NCI-H2029 (cell line): ENCODE measurements around the gene SOX9.

Experiments
- DNase-seq: peaks from one replicate; lab custom pipeline; 2025; lab: John Stamatoyannopoulos, UW

Gene SOX9

DNA sequence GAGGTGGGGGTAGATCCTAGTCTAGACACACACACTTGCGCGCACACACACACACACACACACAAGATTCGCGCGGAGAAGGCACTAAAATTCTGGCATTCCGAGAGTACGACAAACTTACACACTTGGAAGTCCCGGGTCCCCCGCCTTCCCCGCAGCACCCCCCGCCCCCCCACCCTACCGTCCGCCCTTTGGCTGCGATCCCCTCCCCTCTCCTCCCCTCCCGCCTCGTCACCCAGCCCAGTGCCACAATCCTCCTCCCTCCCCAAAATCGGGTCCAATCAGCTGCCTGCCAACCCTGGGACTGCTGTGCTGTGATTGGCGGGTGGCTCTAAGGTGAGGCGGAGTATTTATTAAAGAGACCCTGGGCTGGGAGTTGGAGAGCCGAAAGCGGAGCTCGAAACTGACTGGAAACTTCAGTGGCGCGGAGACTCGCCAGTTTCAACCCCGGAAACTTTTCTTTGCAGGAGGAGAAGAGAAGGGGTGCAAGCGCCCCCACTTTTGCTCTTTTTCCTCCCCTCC is at the start of gene SOX9:
Gene SOX9, plus strand, starts transcription at position 379 of the 522 bp plus-strand sequence. CDS start 372 bp downstream, outside the sequence.
- peak; percentile 84 for DNase-seq

DNA sequence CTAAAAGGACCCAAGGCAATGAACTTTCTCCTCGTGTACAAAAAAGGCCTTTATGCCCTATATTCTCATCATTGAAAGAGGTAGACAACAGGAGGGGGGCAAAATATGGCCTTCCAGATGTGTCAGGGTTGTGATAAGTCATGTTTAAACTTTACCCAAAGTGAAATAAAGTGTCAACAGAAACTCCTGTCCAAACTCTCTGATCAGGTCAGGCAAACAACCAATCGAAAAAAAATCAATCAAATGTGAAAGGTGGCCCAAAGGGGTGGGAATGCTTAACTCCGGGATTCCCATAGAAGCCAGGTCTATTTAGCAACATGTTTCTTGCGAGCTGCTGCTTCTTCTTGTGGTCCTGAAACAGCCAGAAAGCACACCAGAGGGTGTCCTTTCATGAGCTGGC is 49.5 kb upstream of the SOX9 start:
- DNase-seq: no peak

DNA sequence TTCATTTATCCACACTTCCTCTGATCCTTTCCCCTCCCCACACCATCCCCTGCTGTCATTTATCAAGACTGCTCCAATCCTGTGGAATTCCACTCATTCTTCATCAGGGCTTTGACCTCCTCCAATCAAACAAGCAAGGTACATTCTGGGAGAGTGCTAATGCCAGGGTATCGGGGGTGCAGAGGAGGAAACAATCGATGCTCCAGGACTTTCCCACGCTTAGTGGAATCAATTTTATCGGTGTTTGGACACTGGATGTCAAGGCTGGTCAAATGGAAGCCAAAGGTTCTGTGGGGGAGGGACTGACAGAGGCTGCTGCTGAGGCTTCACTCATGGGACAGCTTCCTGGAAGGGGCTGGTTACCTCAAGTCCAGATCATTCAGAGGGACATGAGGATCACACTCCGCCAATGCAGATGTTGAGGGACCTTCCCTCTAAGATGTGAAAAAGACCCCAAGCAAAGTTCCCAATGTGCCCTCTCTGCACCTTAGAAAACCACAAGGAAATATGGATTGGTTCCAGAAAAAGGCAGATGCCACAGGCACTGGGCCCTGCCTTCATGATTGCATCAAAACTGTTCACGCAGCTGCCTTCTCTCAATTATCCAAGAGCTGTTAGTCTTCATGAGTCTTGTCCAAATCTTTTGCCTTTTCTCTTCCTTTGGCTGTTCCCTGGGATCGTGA is 44.7 kb upstream of the SOX9 start:
- no peak for DNase-seq

DNA sequence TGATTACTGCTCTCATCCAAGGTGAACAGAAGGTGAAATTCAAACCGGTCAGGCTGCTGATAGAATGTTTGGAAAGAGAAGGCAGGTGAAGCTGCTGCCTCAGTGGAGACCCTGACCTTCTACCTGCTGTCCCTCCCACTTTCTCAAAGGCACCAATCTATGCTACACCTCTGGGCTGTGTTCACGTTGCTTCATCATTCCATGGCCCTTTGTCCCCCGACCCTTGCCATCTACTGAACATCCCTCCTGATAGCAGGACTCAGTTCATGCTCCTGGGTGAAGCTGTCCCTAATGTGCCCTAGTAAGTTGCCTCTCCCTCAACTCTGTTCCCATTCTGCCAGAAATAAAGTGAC is 44.2 kb upstream of the SOX9 start:
- no peak for DNase-seq

DNA sequence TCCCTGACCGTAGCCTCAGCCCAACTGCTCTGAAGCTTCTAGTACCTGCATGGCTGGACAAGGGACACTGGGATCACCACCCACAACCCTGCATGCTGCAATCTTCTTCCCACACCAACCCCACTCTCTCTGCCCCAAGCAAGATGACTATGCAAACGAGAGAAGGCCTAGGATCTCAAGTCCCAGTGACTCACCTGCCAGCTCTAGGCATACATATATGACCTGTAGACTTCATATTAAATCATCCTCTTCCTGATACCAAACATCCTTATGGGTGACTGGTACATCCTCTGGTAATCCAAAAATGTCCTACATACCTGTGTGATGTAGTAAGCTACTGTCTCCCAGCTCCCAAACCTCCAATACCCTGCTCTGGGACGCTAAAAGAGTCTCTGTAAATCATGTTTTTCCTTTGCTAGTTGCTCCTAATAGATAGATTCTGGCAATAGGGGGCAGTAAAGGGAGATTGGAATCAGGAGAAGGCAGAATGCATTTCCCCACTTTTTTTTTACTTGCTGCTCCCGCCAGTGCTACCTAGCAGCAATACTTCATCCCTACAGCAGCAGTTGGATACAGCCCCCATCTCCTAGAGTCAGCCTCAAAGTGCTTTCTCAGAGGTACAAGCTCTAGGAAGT is 43.4 kb upstream of the SOX9 start:
- DNase-seq: no peak

DNA sequence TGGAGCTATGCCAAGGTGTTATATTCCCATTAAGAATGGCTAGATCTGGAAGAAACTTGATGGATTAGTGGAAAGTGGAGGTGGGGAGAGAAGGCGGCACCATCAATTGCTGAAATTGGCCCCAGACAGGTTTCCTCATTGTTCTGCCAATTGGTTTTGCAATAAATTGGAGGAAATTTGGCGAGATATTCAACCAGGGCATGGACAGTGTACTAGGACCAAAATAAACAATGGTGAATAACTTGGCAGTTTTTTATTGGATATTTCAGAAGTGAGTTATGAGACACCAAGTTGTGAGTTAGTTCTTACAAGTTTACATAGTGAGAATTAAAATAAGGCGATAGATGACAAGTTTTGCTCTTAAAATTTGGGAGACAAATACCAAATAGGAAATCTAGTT is 41.1 kb upstream of the SOX9 start:
- DNase-seq: no peak

DNA sequence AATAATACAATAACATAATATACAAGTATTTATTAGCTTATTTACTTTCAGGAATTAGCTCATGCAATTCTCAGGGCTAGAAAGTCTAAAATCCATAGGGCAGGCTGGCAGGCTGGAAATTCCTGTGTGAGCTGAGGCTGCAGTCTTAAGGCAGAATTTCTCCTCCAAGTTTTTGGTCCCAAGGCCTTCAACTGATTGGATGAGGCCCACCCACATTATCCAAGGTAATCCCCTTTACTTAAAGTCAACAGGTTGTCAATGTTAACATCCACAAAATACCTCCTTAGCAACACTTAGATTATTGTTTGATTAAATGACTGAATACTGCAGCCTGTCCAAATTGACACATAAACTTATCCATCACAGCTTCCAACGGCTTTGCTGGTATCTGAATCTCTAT is 32.9 kb upstream of the SOX9 start:
- no peak for DNase-seq

DNA sequence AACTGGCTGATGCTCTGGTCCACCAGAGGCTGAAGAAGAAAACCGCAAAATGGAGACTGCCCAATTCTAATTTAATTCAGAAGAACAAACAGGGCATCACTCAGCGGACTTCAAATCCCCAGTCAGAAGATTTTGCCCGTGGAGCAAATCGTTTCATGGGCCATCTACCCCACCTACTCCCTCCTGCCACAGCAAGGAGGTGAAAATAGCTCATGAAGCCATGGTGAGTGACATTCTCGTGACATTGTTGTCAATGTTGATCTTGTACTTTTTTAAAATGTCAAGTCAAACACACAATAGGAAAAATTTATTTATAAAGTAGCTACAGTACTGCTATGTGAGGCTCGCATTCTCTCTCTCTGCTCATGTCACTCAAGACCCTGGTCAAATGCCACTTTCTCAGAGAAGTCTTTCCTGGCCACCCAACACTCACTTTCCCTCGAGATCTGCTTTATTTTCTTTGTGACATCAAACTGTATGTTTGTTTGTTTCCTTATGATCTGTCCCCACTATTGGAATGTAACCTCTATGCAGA is 31.3 kb upstream of the SOX9 start:
- no peak for DNase-seq

DNA sequence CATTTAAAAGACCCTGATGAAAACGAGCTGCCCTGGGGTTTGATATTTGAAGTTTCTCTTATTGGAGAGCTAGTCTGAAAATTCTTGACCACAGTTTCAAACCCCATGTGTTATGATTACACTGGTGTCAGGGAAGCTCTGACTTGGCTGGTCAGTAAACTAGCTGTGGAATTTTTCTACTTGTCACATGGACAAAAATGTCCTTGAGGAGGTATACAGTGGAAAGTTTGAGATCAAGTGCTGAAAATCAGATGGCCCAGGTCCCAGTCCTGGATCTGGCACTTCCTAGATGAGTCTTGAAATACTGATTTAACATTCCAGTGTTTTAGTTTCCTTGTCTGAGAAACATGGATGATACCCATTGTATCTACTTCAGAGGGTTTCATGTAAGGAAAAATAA is 30.7 kb upstream of the SOX9 start:
- no peak for DNase-seq

DNA sequence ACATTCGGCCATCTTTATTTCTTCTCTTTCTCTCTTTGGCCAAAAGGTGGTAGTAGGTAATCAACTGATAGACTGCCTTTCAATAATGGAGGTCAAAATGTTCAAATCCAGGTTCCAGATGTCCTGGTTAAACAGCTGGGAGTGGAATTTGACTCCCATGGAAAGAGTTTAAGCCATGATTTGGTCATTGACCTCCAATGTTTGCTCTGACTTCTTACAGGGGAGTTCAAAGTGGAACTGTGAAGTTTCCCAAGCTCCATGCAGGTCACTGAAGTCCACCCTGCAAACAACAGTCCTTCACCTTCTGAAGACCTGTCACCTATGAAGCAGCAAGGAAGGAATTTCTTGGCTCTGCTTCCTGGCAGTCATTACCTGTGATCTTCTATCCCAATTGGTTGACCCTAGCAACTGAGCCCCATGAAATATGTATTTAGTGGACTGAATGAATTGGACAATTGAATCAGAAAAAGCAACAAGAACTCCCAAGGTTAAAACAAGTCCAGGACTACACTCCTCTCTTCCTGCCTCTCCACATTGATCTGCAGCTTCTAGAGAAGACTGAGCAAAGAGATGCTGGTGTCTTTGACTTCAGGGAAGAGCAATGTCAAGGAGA is 28.0 kb upstream of the SOX9 start:
- no peak for DNase-seq

DNA sequence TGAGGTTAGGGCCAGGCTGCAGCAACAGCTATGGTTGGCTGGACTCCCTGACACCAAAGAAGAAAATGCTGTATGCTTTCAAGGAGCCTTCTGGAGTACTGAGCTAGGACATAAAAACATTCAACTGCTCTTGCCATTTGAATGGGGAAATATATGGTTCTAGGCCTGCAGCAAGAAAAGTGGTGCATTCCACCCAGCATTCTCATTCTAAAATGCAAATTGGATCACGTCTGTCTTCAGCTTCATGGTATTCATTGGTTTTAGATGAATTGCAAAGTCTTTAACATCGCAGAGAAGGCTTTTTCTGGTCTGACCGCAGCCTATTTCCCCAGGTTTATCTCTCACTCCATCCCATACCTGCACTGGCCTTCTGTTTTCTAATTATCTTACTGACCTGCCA is 27.1 kb upstream of the SOX9 start:
- no peak for DNase-seq

DNA sequence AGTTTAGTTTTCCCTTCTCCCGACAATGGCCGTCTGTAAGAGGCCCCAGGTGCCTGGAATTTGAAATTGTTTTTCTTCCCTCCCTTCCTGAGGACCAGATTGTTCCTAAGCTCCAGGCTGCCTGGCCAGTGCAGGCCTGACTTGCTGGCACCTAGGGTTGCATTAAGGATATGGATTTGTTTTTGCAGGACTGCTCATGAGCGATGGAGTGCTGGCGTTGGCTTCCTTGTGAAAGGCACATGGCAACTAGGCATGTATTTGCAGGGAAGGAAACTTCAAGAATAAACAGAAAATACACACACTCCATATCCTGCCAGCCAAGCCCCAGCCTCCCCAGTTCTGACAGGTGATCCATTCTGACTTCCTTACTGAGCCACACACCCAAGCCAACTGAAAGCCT is 25.5 kb upstream of the SOX9 start:
- DNase-seq: no peak

DNA sequence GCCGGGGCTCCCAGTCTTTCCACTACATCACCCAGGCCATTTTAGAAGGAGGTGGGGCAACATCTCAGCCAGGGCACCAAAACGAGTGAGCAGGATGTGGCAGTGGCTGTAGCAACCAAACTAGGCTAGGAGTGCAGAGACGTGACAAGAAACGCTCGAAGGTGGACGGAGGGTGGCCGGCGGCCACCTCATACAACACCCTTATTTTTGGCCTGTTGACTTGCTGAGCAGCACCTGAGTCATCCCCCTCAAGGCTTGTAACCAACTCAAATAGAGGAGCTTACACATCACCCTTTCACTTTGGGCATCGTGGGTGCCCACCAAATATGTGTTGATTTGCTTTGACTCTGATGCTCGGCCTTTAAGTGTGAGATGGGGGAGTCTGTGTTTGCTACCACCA is 23.7 kb upstream of the SOX9 start:
- DNase-seq: no peak

DNA sequence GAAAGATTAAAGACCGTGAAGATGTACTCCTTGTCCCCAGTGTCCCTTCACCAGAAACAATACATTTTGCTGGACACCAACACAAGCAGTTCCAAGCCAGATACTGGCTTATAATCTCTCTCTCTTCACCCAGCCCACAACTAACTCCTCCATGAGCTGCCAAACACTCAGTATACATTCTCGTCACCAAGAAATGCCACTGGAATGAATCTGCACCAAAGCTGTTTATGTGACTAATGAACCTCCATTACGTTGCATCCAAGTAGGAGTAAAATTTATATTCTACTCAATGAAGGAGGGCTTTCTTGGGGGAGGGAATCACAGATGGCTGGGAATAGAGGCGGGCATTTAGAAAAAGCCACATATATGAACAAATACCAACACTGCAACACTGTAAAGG is 20.9 kb upstream of the SOX9 start:
- no peak for DNase-seq

DNA sequence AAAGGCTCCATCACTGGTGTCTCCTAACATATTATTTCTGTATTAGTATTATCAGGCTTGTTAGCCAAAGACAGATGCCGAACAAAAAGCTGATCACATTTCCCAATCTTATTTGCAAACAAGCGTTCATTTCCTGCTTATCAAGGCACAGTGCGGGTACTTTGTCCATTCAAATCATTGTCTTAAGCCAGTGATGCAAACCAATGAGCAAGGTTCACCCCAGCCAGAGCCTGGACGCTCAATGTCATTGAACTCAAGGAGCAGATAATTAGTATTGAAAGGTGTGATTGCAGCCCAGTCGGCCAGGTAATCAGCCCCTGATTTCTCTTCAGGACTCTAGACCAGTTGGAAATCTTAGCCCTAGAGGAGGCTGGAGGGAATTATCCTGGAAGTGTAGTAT is 20.4 kb upstream of the SOX9 start:
- no peak for DNase-seq

DNA sequence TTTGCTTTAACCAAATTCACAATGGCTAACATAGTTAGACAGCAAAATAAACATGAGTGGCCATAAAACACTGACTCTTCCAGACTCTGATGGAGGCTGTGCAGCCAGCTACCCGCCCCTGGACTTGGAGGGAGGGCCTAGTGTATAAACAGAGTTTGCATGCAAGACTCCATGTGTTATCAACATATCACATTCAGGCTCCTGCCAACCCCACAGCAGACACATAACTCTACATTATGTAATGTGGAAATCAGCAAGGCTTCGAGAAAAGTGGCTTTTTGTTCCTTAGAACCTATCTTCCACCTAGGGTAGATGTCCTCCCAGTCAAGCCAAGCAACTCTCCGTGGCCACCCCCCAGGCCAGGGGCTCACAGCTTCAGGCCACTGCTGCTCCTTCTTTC is 19.3 kb upstream of the SOX9 start:
- DNase-seq: no peak

DNA sequence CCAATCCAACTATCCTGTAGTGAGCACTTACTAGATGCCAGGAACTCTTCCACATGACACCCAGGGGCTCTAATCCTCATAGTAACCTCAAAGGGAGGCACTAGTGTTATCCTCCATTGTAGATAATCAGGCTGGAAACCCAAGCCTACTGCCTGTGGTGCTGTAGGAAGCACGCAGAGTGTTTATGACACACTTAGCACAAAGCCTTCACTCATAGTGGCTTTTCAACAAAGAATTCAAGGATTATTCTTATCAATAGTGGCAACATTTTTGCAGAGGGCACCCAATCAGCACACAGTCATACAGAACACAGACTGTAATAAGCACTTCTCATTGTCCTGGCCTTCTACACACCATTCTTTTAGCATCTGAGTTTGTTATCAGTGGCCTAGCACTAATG is 18.5 kb upstream of the SOX9 start:
- no peak for DNase-seq

DNA sequence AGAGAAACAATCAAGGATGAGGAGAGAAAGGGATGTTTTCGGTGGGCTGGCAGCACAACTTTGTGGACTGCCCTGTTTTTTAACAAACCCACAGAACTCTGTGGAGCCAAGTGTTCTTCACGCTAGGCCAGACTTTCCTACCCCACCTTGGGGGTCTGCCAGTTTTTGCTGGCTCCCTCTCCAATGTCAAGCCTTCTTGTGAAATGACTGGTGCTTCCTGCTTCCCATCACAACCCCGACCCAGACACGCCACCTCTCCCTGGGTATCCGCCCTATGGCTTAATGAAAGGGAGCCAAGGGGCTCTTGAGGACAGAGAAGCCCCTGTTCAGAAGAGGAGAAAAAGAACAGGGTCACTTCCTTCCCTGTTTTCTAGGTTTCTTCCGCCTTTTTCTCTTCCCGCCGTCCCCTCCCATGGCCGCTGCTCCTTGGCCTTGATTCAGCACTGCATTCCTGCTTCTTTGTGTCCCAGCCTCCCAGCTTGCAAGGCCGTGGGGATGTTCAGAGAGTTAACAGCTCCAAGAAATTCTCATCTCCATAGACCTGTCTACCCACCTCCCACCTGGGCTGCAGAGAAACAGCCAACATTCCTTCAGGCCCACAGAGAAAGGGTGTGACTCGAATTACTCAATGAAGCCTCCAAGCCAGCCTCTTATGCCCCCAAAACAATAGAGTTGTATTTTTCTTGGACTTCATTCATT is 16.5 kb upstream of the SOX9 start:
- DNase-seq: no peak

DNA sequence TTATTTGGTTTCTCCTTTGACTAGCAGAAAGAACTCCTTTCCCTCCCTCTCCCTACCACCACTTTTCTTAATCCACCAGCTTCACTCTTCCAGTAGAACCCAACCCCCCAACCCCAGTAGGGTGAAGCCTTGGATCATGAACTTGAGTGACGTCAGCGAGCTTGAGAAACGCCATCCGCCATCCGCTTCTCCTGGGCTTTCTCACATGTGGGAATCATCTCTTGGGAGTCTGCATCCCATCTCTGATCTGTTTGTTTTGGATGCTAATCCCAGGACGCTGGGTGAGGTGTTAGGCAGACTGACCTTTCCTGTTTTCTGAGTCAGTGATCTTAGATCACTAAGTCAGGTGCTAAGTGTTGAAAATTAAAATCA is 16.0 kb upstream of the SOX9 start:
- DNase-seq: no peak

DNA sequence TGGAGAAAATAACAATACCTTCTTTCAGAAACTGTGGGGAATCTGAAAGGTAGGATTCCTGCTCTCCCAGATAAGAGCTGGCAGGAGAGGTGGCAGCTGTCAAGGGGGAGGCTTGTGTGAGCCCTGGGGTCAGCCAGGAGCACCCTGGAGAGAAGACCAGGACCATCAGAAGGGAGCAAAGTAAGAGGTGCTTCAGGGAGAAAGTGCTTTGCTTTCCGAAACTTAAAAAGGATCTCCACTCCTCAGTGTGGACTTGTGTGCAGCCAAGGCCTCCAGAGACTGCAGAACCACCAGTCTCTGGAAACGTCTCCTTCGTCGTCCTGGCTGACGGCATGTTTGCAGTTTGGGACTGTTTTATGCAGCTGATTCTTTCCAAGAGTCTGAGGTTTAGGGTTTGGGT is 13.7 kb upstream of the SOX9 start:
- no peak for DNase-seq

DNA sequence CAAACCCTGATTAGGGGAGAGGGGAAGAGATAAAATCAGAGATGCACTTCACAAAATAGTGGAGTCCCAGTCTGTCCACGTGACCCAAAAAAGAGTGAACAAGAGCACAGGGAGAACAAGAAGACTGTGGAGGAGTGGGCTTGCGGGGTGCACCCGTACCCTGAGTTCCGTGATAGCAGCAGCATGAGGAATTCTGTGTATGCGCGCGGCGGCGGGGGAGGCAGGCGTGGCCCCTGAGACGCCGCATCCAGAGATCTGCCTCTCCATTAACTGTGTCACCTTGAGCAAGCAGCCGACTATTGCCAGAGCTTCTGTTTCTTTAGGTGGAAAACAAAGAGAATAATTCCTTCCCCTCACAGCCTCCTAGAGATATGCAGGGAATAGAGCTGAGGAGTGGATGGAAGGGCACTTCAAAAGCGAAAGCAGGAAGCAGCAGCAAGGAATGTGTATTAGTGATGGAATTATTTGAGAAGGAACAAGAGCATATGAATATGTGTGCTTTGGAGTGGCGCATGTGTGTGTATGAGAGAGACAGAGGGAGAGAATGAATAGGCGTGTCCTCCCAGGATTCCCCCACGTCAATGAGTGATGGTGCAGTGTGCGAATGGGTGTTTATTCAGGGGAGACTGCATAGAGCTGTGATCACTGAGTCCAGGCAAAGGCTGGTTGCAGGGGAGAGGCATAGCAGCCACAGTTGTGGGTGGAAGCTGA is 10.4 kb upstream of the SOX9 start:
- no peak for DNase-seq

DNA sequence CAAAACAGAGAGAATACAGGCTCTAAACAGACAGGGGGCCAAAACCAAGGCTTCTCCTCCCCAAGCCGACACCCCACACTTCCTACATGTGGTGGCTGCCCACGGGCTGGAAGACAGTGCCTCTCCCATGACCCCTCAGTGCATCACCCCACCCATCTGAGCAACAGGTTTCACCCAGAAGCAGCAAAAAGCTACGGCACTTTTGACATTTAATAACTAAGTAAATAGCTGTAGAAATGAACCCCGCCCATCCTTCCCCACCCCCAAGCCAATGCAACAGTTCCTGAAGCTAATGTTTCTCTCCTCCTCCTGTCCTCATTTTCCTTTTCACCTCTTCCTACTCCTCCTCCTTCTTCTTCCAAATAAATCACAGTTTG is 9.9 kb upstream of the SOX9 start:
- no peak for DNase-seq
